ENCODE measurements around the gene PLA2G2F.

Gene PLA2G2F

GRCh38 chr1:20184997-20185833 lies 46.1 kb downstream of the PLA2G2F start:
- peaks cover 0 to 88% (median 50%) of the 10 kb centered on the region in 5 experiments for H3K27me3 ChIP-seq (replicated peaks in 2 of 5; ENCODE audit: control insufficient read depth in 4 of 5, insufficient read depth in 5 of 5, low read length in 4 of 5)
- H3K4me1 ChIP-seq (ENCODE audit: control extremely low read depth in 1 of 4, control insufficient read depth in 4 of 4, insufficient read depth in 4 of 4, low read length in 3 of 4), result peaks cover 0 to 14% (median 9%) of the 10 kb centered on the region in 4 experiments
- WGBS (ENCODE audit: insufficient coverage), result 38% methylated on average over 12 of the region's 17 CpGs
- H3K9me3 ChIP-seq (ENCODE audit: control extremely low read depth in 1 of 5, control insufficient read depth in 4 of 5, insufficient read depth in 2 of 5, low read depth in 1 of 5, low read length in 4 of 5), result no peaks in the 10 kb centered on the region
- H3K36me3 ChIP-seq (ENCODE audit: control insufficient read depth in 4 of 4, insufficient read depth in 4 of 4, low read length in 3 of 4), result no peaks in the 10 kb centered on the region
- peak overlapping the region in 1 of 2 experiments; percentile 38 for H3K27ac ChIP-seq (ENCODE audit: insufficient read depth in 1 of 2, low read depth in 1 of 2, low read length in 2 of 2, poor library complexity in 1 of 2, severe bottlenecking in 2 of 2)
- peak in 2 of 3 donors; percentile 21 to 36 for DNase-seq
- peak overlapping the region in 2 of 7 experiments; percentile 30 for H3K4me3 ChIP-seq (ENCODE audit: control insufficient read depth in 1 of 7, extremely low read depth in 1 of 7, insufficient read depth in 4 of 7, low read depth in 2 of 7, low read length in 6 of 7)
- POLR2A ChIA-PET, result no interaction called here
- CTCF ChIA-PET, result no interaction called here

GRCh38 chr1:20185834-20186782 lies 47.0 kb downstream of the PLA2G2F start, which contains the start of the genes PLA2G2C and UBXN10:
TSS of gene PLA2G2C (minus strand) at chr1:20186518. CDS start at chr1:20177363, 9,155 bp downstream.
TSS of gene UBXN10 (plus strand) at chr1:20186096. CDS start at chr1:20190562, 4,466 bp downstream.
- Histone ChIP-seq H3K27me3 (replicated peaks in 2 of 5; ENCODE audit: control insufficient read depth in 4 of 5, insufficient read depth in 5 of 5, low read length in 4 of 5) (peaks cover 0 to 91% (median 52%) of the 10 kb centered on the region in 5 experiments), H3K4me1 (ENCODE audit: control extremely low read depth in 1 of 4, control insufficient read depth in 4 of 4, insufficient read depth in 4 of 4, low read length in 3 of 4) (peaks cover 0 to 14% (median 9%) of the 10 kb centered on the region in 4 experiments), H3K4me3 (ENCODE audit: control insufficient read depth in 1 of 7, extremely low read depth in 1 of 7, insufficient read depth in 4 of 7, low read depth in 2 of 7, low read length in 6 of 7) (peak within 1 kb of the TSS in 4 of 7 experiments; percentile 7 to 61 (median 26)), H3K9me3 (ENCODE audit: control extremely low read depth in 1 of 5, control insufficient read depth in 4 of 5, insufficient read depth in 2 of 5, low read depth in 1 of 5, low read length in 4 of 5) (no peaks in the 10 kb centered on the region), H3K36me3 (ENCODE audit: control insufficient read depth in 4 of 4, insufficient read depth in 4 of 4, low read length in 3 of 4) (no peaks in the 10 kb centered on the region), H3K27ac (ENCODE audit: insufficient read depth in 1 of 2, low read depth in 1 of 2, low read length in 2 of 2, poor library complexity in 1 of 2, severe bottlenecking in 2 of 2) (peak within 1 kb of the TSS in 1 of 2 experiments; percentile 62)
- WGBS (ENCODE audit: insufficient coverage), result under 1% methylated on average over 30 of the region's 52 CpGs
- CTCF ChIA-PET, result interaction anchor here (1.7 kb wide), 1 partner anchor 8 kb away, joined by 6 read pairs; no protein-coding TSS in a partner anchor
- DNase-seq, result peak in 2 of 3 donors; percentile 30 to 44
- POLR2A ChIA-PET, result no interaction called here

GRCh38 chr1:20187103-20187812 lies 48.1 kb downstream of the PLA2G2F start:
- CTCF ChIA-PET, result interaction anchor here (0.7 to 1.7 kb wide), 3 partner anchors 9 to 34 kb away, joined by 4 to 8 read pairs (median 6); no protein-coding TSS in a partner anchor
- H3K4me3 ChIP-seq (ENCODE audit: control insufficient read depth in 1 of 7, extremely low read depth in 1 of 7, insufficient read depth in 4 of 7, low read depth in 2 of 7, low read length in 6 of 7), result no peak overlapping the region
- H3K27ac ChIP-seq (ENCODE audit: insufficient read depth in 1 of 2, low read depth in 1 of 2, low read length in 2 of 2, poor library complexity in 1 of 2, severe bottlenecking in 2 of 2), result peak overlapping the region in 1 of 2 experiments; percentile 62
- no peaks in the 10 kb centered on the region for H3K9me3 ChIP-seq (ENCODE audit: control extremely low read depth in 1 of 5, control insufficient read depth in 4 of 5, insufficient read depth in 2 of 5, low read depth in 1 of 5, low read length in 4 of 5)
- no peaks in the 10 kb centered on the region for H3K36me3 ChIP-seq (ENCODE audit: control insufficient read depth in 4 of 4, insufficient read depth in 4 of 4, low read length in 3 of 4)
- POLR2A ChIA-PET, result no interaction called here
- H3K27me3 ChIP-seq (replicated peaks in 2 of 5; ENCODE audit: control insufficient read depth in 4 of 5, insufficient read depth in 5 of 5, low read length in 4 of 5), result peaks cover 0 to 94% (median 59%) of the 10 kb centered on the region in 5 experiments
- peaks cover 0 to 14% (median 9%) of the 10 kb centered on the region in 4 experiments for H3K4me1 ChIP-seq (ENCODE audit: control extremely low read depth in 1 of 4, control insufficient read depth in 4 of 4, insufficient read depth in 4 of 4, low read length in 3 of 4)
- DNase-seq, result peak in 2 of 3 donors; percentile 25 to 50
- WGBS (ENCODE audit: insufficient coverage), result 71% methylated on average over 2 of the region's 7 CpGs

GRCh38 chr1:20187813-20188454 lies 48.8 kb downstream of the PLA2G2F start:
- peak overlapping the region in 1 of 2 experiments; percentile 62 for H3K27ac ChIP-seq (ENCODE audit: insufficient read depth in 1 of 2, low read depth in 1 of 2, low read length in 2 of 2, poor library complexity in 1 of 2, severe bottlenecking in 2 of 2)
- peak in 1 of 3 donors; percentile 32 for DNase-seq
- H3K4me3 ChIP-seq (ENCODE audit: control insufficient read depth in 1 of 7, extremely low read depth in 1 of 7, insufficient read depth in 4 of 7, low read depth in 2 of 7, low read length in 6 of 7), result no peak overlapping the region
- no peaks in the 10 kb centered on the region for H3K36me3 ChIP-seq (ENCODE audit: control insufficient read depth in 4 of 4, insufficient read depth in 4 of 4, low read length in 3 of 4)
- H3K4me1 ChIP-seq (ENCODE audit: control extremely low read depth in 1 of 4, control insufficient read depth in 4 of 4, insufficient read depth in 4 of 4, low read length in 3 of 4), result peaks cover 0 to 14% (median 9%) of the 10 kb centered on the region in 4 experiments
- WGBS (ENCODE audit: insufficient coverage), result 55% methylated on average over 4 of the region's 4 CpGs
- POLR2A ChIA-PET, result no interaction called here
- CTCF ChIA-PET, result interaction anchor here (0.6 to 1.7 kb wide), 5 partner anchors 10 to 482 kb away, joined by 3 to 8 read pairs (median 4); no protein-coding TSS in a partner anchor
- peaks cover 0 to 96% (median 63%) of the 10 kb centered on the region in 5 experiments for H3K27me3 ChIP-seq (replicated peaks in 2 of 5; ENCODE audit: control insufficient read depth in 4 of 5, insufficient read depth in 5 of 5, low read length in 4 of 5)
- H3K9me3 ChIP-seq (ENCODE audit: control extremely low read depth in 1 of 5, control insufficient read depth in 4 of 5, insufficient read depth in 2 of 5, low read depth in 1 of 5, low read length in 4 of 5), result no peaks in the 10 kb centered on the region

GRCh38 chr1:20188455-20188817 lies 49.3 kb downstream of the PLA2G2F start:
- ChIA-PET POLR2A (no interaction called here), CTCF (interaction anchor here (0.6 to 1.7 kb wide), 5 partner anchors 22 to 483 kb away, joined by 3 to 8 read pairs (median 3); no protein-coding TSS in a partner anchor)
- no peaks in the 10 kb centered on the region for H3K36me3 ChIP-seq (ENCODE audit: control insufficient read depth in 4 of 4, insufficient read depth in 4 of 4, low read length in 3 of 4)
- peak overlapping the region in 1 of 2 experiments; percentile 17 for H3K27ac ChIP-seq (ENCODE audit: insufficient read depth in 1 of 2, low read depth in 1 of 2, low read length in 2 of 2, poor library complexity in 1 of 2, severe bottlenecking in 2 of 2)
- no peaks in the 10 kb centered on the region for H3K9me3 ChIP-seq (ENCODE audit: control extremely low read depth in 1 of 5, control insufficient read depth in 4 of 5, insufficient read depth in 2 of 5, low read depth in 1 of 5, low read length in 4 of 5)
- WGBS (ENCODE audit: insufficient coverage), result 50% methylated on average over 4 of the region's 4 CpGs
- H3K4me3 ChIP-seq (ENCODE audit: control insufficient read depth in 1 of 7, extremely low read depth in 1 of 7, insufficient read depth in 4 of 7, low read depth in 2 of 7, low read length in 6 of 7), result no peak overlapping the region
- DNase-seq, result no peak
- H3K4me1 ChIP-seq (ENCODE audit: control extremely low read depth in 1 of 4, control insufficient read depth in 4 of 4, insufficient read depth in 4 of 4, low read length in 3 of 4), result peaks cover 0 to 14% (median 9%) of the 10 kb centered on the region in 4 experiments
- peaks cover 0 to 96% (median 63%) of the 10 kb centered on the region in 5 experiments for H3K27me3 ChIP-seq (replicated peaks in 2 of 5; ENCODE audit: control insufficient read depth in 4 of 5, insufficient read depth in 5 of 5, low read length in 4 of 5)

GRCh38 chr1:20189664-20190063 lies 50.5 kb downstream of the PLA2G2F start:
- H3K27ac ChIP-seq (ENCODE audit: insufficient read depth in 1 of 2, low read depth in 1 of 2, low read length in 2 of 2, poor library complexity in 1 of 2, severe bottlenecking in 2 of 2), result no peak overlapping the region
- H3K9me3 ChIP-seq (ENCODE audit: control extremely low read depth in 1 of 5, control insufficient read depth in 4 of 5, insufficient read depth in 2 of 5, low read depth in 1 of 5, low read length in 4 of 5), result no peaks in the 10 kb centered on the region
- peaks cover 0 to 14% (median 9%) of the 10 kb centered on the region in 4 experiments for H3K4me1 ChIP-seq (ENCODE audit: control extremely low read depth in 1 of 4, control insufficient read depth in 4 of 4, insufficient read depth in 4 of 4, low read length in 3 of 4)
- CTCF ChIA-PET, result interaction anchor here (1.3 kb wide), 2 partner anchors 87 to 270 kb away, joined by 3 read pairs; no protein-coding TSS in a partner anchor
- no peak for DNase-seq
- no peak overlapping the region for H3K4me3 ChIP-seq (ENCODE audit: control insufficient read depth in 1 of 7, extremely low read depth in 1 of 7, insufficient read depth in 4 of 7, low read depth in 2 of 7, low read length in 6 of 7)
- POLR2A ChIA-PET, result no interaction called here
- WGBS (ENCODE audit: insufficient coverage), result 100% methylated on average over 4 of the region's 4 CpGs
- no peaks in the 10 kb centered on the region for H3K36me3 ChIP-seq (ENCODE audit: control insufficient read depth in 4 of 4, insufficient read depth in 4 of 4, low read length in 3 of 4)
- H3K27me3 ChIP-seq (replicated peaks in 2 of 5; ENCODE audit: control insufficient read depth in 4 of 5, insufficient read depth in 5 of 5, low read length in 4 of 5), result peaks cover 0 to 95% (median 54%) of the 10 kb centered on the region in 5 experiments
